HCT116 (cell line): ENCODE results near the gene KCNK15.

ENCODE experiments used
- EZH2phosphoT487 ChIP-seq: fragments of 200-600 bp; IDR thresholded peaks from 2 replicates; pipeline ENCODE4 v1.6.1; 2018; ENCODE audit warnings: antibody characterized with exemption, borderline replicate concordance
- POLR2A ChIP-seq: IDR thresholded peaks from 2 replicates; pipeline ENCODE4 v1.7.0; 2011; ENCODE audit warnings: borderline replicate concordance; ENCODE audit not compliant: insufficient read depth, insufficient read length; ENCODE audit errors: extremely low read depth
- POLR2AphosphoS5 ChIP-seq: IDR thresholded peaks from 2 replicates; pipeline ENCODE4 v1.6.1; 2011; ENCODE audit warnings: mild to moderate bottlenecking, low read depth, low read length, moderate library complexity
- SP1 ChIP-seq: IDR thresholded peaks from 2 replicates; pipeline ENCODE4 v1.6.1; 2012; ENCODE audit warnings: low read depth
- TCF7L2 ChIP-seq: IDR thresholded peaks from 2 replicates; pipeline ENCODE4 v1.7.0; 2011; ENCODE audit warnings: borderline replicate concordance, inconsistent platforms; ENCODE audit not compliant: insufficient read depth, insufficient read length; ENCODE audit errors: extremely low read depth
- TF ChIP-seq, protein P1 (sequence below), 3 experiments: fragments of 200-600 bp in 1 of 3; sonication (generic) in 1 of 3; IDR thresholded peaks in 2 of 3; conservative IDR thresholded peaks in 1 of 3; 2 replicates each; pipeline ENCODE4 v1.5.1; 2012 to 2017; ENCODE audit warnings: low read depth in 2 of 3, low read length in 2 of 3, antibody characterized with exemption in 1 of 3, borderline replicate concordance in 1 of 3, control low read depth in 1 of 3, mild to moderate bottlenecking in 1 of 3, mixed read lengths in 1 of 3, mixed run types in 1 of 3, moderate library complexity in 1 of 3; ENCODE audit not compliant: insufficient read depth in 1 of 3
- TF ChIP-seq, protein P2 (sequence below): IDR thresholded peaks from 2 replicates; pipeline ENCODE4 v1.6.1; 2012; ENCODE audit warnings: low read depth
- TF ChIP-seq, protein P3 (sequence below): IDR thresholded peaks from 2 replicates; pipeline ENCODE4 v1.6.1; 2012

DNA sequence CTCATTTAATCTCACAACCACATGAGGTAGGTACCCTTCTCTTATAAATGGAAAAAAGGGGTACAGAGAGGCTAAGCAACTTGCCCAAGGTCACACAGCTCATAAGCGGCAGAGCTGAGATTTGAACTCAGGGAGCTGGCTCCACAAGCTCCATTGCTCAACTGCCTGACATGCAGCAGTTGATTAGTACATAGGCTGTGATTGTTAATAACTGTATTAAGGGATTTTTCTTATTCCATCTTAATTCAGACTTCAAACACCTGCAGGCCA, 23.9 kb upstream of the KCNK15 start:
- TF ChIP-seq, protein P1, sequence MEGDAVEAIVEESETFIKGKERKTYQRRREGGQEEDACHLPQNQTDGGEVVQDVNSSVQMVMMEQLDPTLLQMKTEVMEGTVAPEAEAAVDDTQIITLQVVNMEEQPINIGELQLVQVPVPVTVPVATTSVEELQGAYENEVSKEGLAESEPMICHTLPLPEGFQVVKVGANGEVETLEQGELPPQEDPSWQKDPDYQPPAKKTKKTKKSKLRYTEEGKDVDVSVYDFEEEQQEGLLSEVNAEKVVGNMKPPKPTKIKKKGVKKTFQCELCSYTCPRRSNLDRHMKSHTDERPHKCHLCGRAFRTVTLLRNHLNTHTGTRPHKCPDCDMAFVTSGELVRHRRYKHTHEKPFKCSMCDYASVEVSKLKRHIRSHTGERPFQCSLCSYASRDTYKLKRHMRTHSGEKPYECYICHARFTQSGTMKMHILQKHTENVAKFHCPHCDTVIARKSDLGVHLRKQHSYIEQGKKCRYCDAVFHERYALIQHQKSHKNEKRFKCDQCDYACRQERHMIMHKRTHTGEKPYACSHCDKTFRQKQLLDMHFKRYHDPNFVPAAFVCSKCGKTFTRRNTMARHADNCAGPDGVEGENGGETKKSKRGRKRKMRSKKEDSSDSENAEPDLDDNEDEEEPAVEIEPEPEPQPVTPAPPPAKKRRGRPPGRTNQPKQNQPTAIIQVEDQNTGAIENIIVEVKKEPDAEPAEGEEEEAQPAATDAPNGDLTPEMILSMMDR (IDR thresholded peaks at IDR 0.05 in 2 of 3, conservative IDR thresholded peaks at IDR 0.05 in 1 of 3; ENCODE audit: borderline replicate concordance in 1 of 3, insufficient read depth in 1 of 3, low read depth in 2 of 3, low read length in 2 of 3), result no peak
- TF ChIP-seq EZH2phosphoT487 (no peak), TCF7L2 (no peak), POLR2AphosphoS5 (no peak), POLR2A (no peak), SP1 (no peak)
- TF ChIP-seq, protein P2, sequence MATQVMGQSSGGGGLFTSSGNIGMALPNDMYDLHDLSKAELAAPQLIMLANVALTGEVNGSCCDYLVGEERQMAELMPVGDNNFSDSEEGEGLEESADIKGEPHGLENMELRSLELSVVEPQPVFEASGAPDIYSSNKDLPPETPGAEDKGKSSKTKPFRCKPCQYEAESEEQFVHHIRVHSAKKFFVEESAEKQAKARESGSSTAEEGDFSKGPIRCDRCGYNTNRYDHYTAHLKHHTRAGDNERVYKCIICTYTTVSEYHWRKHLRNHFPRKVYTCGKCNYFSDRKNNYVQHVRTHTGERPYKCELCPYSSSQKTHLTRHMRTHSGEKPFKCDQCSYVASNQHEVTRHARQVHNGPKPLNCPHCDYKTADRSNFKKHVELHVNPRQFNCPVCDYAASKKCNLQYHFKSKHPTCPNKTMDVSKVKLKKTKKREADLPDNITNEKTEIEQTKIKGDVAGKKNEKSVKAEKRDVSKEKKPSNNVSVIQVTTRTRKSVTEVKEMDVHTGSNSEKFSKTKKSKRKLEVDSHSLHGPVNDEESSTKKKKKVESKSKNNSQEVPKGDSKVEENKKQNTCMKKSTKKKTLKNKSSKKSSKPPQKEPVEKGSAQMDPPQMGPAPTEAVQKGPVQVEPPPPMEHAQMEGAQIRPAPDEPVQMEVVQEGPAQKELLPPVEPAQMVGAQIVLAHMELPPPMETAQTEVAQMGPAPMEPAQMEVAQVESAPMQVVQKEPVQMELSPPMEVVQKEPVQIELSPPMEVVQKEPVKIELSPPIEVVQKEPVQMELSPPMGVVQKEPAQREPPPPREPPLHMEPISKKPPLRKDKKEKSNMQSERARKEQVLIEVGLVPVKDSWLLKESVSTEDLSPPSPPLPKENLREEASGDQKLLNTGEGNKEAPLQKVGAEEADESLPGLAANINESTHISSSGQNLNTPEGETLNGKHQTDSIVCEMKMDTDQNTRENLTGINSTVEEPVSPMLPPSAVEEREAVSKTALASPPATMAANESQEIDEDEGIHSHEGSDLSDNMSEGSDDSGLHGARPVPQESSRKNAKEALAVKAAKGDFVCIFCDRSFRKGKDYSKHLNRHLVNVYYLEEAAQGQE, result no peak
- TF ChIP-seq, protein P3, sequence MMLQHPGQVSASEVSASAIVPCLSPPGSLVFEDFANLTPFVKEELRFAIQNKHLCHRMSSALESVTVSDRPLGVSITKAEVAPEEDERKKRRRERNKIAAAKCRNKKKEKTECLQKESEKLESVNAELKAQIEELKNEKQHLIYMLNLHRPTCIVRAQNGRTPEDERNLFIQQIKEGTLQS, result no peak
